ENCODE measurements around the gene VSTM4.

Gene VSTM4

DNA sequence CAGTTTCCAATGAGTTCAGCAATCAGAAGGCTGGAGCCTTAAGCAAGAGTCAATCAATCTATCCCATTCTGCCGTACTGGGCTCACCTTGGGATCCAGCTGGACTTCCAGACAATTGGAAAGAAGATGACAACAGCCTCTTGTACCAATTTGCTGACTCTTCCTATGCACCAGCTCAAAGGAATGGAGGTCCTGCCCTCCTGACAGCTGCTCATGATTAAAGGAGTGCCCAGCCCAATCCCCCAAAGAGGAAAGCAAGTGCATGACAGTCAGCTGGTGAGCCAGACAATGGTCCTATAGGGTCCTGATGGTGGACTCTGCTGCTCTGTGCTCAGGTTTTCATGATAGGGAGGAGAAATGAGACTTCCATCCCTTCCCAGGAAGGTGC, 25.1 kb downstream of the VSTM4 start:
- no peak for DNase-seq

DNA sequence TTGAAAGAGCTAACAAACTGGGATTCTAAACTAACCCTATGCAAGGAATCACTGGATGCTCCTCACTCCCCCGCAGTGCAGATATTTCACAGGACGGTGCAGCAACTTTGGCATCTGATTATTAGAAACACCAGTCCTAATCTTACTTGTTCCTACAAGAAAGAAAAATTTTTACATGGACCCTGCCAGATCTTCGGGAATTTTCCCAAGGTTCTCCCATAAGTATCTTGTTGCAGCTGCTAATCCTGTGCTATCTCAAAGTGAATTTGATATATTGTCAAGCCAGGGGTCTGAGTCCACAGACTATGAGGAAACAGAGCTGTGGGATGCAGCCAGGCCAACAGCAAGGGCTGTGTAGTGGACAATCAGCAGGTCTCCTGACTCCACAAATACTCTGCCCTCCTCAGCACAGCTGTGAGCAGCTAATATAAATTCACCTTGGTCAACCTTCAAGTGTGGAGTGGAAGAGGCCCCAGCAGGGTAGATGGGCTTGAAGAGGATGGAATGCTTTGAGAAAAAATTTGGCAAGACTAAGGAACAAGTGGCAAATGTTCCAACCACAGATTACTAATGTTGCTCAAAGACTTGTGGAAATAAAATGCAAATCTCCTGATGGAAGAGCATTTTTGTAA, 25.6 kb downstream of the VSTM4 start:
- DNase-seq: no peak

DNA sequence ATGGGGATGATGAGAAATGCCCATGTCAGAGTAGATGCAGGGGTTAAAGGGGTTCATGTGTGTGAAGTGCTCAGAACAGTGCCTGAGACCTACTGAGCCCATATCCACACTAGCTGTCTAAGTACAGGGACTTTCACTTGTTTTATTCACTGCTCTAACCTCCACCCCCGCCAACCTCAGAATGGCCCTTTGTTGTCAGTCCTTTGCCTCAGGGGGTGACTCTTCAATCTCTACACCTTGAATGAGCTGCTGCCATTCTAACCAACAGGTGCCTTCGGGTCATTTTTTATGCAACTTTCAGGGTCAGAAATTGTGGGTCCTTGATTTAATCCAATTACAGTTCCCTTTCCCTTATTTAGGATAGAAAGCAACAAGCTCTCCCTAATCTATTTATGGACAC, 26.2 kb downstream of the VSTM4 start:
- no peak for DNase-seq

DNA sequence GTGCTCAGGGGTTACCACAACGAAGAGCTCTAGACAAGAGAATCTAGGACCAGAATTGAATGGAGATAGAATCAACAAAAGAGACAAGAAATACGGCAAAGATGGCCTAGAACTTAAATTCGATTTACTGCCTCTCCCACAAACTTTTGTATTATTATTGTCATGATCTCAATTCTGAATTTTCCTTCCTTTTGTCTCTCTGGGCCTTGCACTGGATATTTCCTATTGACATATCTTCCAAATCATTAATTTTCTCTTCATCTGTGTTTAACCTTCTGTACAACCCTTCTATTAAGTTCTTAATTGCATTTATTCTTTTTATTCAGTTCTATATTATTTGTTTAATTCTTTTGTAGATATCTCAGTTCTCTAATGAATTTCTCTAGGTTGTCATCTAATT, 28.4 kb downstream of the VSTM4 start:
- DNase-seq: no peak

DNA sequence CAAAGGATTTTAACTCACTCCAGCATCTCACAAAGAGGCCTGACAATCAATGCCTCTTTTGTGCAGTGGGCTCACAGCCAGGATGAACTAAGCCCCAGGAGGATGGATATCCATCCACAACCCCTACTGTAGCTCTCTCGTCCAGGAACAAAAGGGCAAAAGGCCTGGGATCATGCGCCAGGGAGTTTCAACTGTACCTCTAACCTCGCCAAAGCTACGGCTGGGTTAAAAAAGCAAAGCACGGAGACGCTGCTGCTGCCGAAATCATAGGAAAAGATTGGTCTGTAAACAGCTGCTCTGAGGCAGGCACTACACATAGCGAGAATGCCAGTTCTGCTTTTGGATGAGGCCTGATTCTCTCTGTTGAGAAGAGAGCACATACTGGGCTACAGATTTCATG, 32.1 kb downstream of the VSTM4 start:
- DNase-seq: no peak

DNA sequence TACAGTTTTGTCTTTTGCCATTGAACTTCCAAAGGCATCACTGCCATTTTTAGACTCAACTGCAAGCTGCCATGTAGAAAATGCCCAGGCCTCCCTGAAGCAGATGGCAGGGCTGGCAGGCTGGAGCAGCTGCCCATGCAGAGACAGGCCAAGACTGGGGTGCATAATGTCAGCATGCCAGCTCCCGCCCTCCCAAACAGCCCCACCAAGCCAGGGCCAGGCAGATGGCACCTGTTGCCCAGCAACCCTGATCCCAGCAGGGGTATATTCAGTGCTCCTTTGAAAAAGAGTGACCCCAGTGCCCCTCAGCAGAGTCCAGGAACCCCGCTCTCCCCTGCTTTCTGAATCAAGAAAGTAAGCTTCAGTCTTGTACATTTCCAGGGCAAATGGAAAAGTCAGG, 32.6 kb downstream of the VSTM4 start:
- DNase-seq: no peak

DNA sequence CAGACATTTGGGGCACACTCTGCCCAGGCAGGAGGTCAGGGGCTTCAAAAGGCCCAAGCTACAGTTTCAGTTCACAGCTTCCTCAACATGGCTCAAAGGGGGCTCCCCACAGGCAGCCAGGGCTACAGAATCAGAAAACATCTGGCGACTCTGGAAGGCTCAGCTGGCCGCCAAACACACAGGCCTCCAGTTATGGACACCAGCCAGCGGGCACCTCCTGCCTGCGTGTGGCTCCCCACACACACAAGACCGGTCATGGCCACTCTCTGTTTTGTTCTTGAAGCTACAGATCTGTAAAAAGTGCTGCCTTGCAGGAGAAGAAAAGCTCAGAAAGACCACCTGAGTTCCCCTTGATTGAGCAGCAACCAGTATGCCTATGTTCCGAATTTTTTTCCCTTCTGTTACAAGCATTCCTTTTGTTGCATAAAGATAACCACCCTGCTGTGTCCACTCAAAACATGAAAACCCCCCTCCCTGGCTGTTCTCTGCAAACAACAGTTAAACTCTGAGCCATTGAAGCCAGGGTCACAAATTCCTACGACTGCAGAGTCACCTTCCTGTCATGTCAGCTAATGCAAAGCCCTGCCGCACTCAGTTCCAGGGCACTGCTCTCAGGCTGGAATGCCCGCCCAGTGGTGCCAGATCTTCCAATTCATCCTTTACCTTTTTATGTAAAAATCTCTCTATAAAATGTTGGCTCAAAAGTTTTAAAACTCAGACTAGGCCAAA, 33.6 kb downstream of the VSTM4 start:
- no peak for DNase-seq

DNA sequence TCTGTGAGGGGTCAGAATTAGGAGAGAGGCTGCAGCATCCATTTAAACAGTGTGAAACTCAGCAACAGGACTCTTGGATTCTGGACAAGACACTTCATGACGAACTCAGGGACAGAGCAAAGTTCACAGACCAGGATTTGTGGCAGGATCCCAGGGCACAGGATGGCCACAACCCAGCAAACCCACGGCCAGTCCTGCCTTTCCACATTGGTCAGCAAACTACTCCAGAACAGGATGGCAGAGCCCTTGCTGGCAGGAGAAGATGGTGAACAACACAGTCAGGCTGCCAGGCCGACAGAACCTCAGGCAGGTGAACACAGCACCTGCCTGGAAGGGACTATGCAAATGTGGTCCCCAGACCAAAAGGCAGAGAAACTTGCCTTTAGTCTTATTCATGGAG, 34.4 kb downstream of the VSTM4 start:
- DNase-seq: no peak

DNA sequence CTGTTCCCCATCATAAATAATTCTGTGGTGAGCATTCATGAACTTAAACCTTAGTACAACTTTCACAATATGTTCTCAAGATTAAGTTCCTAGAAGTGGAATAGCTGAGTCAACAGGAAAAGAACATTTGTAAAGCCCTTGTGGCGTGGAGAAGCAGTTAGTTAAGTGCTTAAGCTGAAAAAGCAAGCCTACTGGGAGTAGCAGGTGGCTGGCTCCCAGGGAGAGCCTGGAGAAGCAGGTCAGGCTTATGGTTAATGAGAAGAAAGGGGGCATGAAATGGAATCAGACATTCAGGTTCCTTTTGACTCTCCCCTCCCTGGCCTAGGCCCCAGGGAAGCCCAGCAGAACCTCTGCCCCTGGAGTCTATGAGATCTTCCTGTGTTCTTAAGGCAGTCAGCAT, 35.3 kb downstream of the VSTM4 start:
- no peak for DNase-seq

DNA sequence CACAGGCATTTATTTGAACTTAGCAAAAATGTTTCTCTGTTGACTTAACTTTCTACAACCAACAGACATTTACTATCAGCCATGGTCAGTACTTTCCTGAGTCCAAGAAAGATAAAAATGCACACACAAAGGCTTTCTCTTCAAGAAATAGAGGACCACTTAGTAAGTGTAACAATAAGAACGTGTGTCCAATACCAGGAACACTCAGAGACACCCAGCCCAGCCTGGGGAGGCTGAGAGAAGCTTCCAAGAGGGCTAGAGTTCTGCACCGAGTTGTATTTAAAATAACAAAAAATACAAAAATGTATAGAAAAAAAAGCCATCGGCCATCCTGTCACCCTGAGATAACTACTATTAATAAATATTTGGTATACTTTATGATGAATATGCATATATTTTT, 35.8 kb downstream of the VSTM4 start:
- no peak for DNase-seq

DNA sequence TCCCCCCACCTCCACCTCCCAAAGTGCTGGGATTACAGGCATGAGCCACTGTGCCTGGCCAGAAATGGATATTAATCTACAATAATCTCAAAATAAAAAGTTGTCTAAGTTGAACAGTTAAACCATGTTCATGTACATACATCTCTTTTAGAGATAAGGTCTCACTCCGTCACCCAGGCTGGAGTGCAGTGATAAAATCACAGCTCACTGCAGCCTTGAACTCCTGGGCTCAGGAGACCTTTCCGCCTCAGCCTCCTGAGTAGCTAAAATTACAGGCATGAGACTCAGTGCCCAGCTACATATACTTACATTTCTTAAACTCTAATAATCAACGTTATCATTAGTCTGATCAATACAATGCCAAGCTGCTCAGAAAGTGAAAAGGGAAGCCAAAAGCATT, 36.2 kb downstream of the VSTM4 start:
- no peak for DNase-seq

DNA sequence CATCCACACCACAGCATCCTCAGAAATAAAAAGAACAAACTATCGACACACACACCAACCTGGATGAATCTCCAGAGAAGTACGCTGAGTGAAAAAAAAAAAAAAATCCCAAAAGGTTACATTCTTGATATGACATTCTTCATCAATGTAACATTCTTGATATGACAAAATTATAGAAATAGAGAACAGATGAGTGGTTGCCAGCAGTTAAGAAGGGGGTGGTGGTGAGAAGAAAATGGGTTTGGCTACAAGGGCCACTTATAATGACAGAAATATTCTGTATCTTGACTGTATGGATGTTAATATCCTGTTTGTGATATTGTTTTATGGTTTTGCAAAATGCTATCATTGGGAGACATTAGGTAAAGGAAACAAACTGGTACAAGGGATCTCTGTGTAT, 36.9 kb downstream of the VSTM4 start:
- DNase-seq: no peak

DNA sequence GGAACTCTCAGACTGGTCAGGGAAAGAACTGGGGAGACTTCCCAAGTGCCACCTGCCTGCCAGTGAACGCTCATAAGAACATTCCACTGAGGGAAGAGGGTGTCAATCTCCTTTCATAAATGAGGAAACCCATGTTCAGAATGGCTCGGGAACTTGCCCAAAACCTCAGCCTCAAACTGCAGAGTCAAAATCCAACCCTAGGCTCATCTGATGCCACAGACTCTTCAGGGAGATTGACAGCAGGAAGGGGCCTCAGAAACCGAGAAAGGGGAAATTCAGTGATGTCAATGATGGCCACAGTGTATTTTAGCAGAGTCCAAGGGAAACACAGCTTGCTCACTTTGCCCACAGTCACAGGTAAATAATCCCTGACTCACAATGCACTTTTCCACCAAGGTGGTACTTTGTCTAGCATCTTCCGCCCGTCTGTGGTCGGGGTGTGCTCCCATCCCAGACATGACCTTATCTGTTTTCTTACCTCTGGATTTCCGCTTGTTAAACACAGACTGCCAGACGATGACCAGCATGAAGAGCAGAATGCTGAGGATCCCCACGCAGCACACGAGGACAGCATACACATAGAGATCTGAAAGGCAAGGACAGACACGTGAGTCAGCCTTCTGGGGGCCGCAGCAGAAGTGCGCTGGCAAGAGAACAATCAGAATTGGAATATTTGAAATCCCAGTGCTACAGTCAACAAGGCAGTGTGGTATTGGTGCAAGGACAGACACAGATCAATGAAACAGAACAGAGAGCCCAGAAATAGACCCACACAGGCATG, 38.4 kb downstream of the VSTM4 start:
- DNase-seq: no peak

DNA sequence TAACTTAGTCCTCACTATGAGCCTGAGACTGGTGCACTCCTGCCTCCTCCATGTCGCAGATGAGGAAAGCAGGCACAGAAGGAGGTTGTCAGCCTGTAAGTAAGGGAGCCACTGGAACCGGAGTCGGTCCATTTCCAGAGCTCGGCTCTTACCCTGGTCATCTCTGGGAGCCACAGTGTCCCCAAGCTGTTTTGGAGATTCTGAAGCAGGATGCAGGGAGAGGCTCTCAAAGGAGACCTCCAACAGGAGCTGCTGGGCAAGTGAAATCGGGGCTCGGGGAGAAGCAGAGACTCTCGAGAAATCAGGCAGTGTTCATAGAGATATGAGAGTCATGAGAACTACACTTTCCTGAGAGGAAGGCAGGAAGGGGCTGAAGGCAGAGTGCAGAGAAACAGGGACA, 39.0 kb downstream of the VSTM4 start:
- DNase-seq: no peak

DNA sequence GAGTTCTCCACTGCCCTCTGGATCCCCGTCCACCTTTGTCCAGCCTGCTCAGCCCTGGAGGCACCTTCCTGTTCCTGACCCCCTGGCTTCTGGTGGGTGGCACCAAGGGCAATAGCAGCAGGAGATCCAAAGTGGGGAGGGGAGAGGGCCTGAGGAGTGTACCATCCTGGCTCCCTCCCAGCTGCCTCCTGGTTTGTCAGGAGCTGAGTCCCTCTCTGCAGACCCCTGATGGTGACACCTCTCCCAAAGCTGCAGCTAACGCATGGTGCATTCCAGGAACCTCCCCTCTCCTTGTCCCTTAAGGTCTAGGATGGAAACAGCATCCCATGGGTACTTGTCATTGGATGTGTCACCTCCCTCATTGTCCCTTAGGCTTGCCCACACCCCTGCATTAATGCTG, 39.6 kb downstream of the VSTM4 start:
- no peak for DNase-seq

DNA sequence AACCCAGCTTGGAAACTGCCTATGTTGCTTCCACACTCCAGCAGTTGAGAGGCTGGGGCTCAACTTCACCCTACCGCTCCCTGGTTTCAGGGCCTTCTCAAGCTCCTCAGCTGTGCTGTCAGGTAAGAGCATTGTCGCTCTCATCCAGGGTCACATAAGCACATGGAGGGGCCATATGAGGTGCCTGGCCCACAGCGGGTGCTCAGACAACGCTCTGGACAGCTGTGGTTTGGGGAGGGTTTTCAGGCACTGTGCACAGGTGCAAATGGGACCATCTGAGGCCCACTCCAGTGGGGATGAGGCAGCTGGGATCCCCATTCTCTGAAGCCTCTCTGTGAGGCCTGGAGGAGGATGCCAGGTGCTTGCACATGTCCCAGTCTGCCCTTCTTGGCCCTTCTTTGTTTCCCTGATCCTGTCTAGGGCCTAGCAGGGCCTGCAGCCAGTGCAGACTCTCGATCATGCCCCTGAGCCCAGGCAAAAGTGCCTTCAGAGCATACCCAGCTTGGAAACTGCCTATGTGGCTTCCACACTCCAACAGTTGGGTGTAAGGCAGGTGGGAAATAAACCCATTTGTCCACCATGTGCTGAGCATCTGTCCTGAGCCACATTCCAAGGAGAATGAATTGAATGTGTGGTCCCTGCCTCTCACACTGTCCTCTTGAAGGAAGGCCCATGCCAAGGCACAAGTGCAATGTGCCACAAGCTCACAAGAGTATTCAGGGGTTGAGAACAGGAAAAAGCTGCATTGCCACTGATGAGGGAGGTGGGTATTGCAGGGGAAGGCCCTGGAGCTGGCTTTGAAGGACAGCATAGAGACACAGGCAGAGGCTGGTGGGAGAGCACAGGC, 40.3 kb downstream of the VSTM4 start:
- DNase-seq: no peak

DNA sequence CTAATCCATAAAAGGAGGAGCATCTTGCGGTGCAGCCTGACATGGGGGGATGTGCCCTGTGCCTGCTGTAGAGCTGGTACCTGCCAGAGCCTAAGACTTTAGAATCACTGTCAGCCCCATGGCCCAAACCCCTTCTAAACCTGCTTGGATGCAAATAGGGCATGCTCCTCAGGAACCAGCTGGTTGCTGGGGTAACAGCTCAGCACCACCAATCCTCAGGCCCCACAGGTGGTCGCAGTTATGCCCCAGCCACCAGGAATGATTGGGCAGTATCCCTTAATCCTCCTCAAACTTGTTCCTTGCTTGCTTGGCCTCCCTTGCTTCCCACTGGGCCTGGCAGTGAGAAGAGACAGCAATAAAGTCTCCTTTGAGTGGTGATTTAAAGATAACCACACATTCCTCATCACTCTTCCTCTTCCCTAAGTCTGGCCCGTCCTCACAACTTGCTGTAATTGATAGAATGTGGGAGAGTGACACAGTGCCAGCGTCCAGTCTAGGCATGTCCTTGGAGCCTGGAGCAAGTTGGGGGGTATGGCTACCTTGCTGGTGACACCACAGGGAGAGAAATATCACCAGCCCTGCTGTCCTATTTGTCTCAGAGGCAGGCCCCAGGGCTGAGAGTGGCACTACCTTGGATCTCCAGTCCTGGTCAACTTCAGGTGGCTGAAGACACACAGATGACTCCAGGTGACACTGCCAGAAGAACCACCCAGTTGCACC, 43.0 kb downstream of the VSTM4 start:
- DNase-seq: no peak

DNA sequence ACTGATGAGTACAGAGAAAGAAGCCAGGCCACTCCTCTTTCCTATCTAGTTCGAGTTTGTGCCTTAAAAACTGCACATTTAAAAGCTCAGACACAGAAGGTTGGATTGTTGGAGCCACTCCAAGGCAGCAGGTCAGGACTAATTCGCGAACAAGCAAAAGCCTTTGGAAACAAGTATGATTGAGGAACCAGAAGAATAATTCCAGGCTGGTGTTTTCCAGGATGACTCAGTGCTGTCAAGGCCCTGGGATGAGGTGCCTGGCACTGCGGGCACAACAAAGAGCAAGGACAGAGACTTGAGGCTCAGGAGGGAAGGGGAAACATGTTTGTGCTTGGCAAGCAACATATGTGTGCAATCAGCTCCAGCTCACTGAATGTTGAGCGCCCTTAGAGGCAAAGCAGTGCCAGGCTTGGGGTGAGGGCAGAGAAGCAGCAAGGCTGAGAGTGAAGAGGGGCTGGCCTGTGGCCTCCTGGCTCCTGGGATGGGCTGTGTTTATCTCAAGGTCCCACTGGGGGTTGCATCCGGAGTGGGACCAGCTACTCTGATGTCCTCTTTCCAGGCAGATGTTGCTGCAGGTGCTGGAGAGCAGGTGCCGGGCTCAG, 44.1 kb downstream of the VSTM4 start:
- no peak for DNase-seq

DNA sequence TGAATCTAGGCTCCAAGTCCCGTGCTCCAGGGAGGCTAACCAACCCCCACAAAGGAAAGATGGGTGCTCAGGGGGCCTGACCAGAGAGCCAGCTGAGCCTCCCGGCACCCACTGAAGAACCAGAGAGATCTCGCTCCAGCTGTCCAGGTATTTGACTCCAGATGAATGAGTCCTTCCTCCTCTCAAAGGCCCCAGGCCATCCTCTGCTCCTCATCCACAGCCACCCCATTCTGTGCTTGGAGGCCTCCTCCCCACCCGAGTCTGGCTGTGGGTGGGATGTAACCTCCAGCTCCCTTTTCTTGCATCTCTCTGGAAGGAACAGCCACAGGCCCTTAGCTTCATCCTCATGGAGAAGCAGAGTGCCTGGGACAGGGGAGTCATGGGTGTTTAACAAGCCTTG, 44.6 kb downstream of the VSTM4 start:
- no peak for DNase-seq

DNA sequence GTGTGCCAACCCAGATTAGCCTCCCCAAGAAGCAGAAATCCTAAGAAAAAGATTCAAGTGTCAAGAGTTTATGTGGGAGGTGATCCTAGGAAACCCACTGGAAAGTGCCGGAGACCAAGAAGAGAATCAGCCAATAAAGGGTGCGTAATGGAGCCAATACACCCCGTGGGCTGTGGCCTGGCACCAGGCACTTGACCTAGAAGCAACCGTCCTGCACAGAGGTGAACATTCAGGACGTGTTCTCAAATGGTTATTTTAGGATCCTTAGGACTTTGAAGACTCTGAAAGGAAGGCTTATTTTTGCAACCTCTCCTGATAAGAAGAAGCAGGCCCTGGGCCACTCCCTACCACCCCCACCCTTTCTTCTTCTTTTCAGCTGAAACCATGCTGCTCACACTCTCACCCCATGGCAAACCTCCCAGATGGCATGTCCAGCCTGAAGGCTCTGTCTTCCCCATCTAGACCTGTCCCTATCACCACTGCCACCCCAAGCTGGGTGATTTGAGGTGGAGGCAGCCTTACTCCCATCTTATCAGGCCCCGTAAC, 46.6 kb downstream of the VSTM4 start:
- DNase-seq: no peak

DNA sequence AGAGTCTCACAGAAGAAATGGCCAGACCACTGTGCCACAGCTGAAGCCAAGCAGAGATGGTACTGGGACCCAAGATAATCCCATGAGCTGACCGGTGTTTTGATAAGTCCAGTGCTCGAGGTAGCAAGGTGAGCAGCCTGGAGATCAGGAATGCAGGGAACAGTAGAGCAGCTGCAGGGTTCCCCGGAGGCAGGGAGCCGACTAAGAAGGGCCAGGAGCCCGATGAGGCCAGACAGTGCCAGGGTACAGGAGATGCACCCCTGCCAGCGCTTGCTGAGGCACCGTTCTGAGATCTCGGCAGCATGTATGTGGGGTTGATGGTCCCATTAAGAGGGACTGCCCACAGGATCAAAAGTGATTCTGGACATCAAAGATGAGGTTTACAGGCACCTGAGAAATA, 47.1 kb downstream of the VSTM4 start:
- no peak for DNase-seq
